ENCODE measurements around the gene TTC28. TPM values are rescaled to one million over a fixed set of nuclear protein-coding genes. Genes with fewer than 3 reads are reported as not detected.

The TTC28 gene
- total and polyA plus RNA-seq, 10 of the 15 experiments (the other 5 are each of a cell fraction or from before 2014, with no cell fraction given) = 0.15 to 8.4 (median 1.4) TPM

GRCh38 chr22:28188178-28188879 lies 491.3 kb downstream of the TTC28 start:
- BruUV-seq (replicated peaks) = no TSS peak
- Histone ChIP-seq H3K4me2 (ENCODE audit: control insufficient read depth, insufficient read depth) (no peak overlapping the region), H2AFZ (ENCODE audit: control insufficient read depth, low read depth, low read length) (no peak overlapping the region), H3K79me2 (ENCODE audit: control insufficient read depth, insufficient read depth, low read length) (no peaks in the 10 kb centered on the region), H3K36me3 (ENCODE audit: control insufficient read depth in 2 of 2, insufficient read depth in 2 of 2, low read length in 1 of 2) (no peaks in the 10 kb centered on the region), H3K27ac (ENCODE audit: control insufficient read depth, insufficient read depth) (no peak overlapping the region), H3K4me3 (no peak overlapping the region), H3K4me1 (ENCODE audit: control insufficient read depth, insufficient read depth, low read length) (no peaks in the 10 kb centered on the region), H4K20me1 (ENCODE audit: control insufficient read depth, insufficient read depth) (no peaks in the 10 kb centered on the region), H3K27me3 (replicated peaks in 1 of 2; ENCODE audit: control insufficient read depth in 2 of 2, insufficient read depth in 2 of 2, low read length in 1 of 2) (0 out of 4 replicates have a peak, but pooled peaks cover 0 to 2% of the 10 kb centered on the region in 2 experiments), H3K9ac (ENCODE audit: control insufficient read depth, insufficient read depth, low read length) (no peak overlapping the region), H3K9me3 (replicated peaks; ENCODE audit: control insufficient read depth, insufficient read depth, low read length) (no peaks in the 10 kb centered on the region)
- ChIA-PET CTCF (no interaction called here), POLR2A (no interaction called here), SMC1A (ENCODE audit: uncharacterized antibody, unreplicated experiment) (no interaction called here), RAD21 (ENCODE audit: unreplicated experiment) (no interaction called here)
- FAIRE-seq (no peak), ATAC-seq (no peak), DNase-seq (ENCODE audit: low read depth, low spot score) (no peak)
- TF ChIP-seq YY1 (IDR thresholded peaks at IDR 0.05; ENCODE audit: low read depth, low read length) = no peak
- no peak for TF ChIP-seq ZNF384 (IDR thresholded peaks at IDR 0.05; ENCODE audit: borderline replicate concordance, low read depth, low read length)
- no peak for TF ChIP-seq PML (IDR thresholded peaks at IDR 0.05; ENCODE audit: low read length)
- no peak for TF ChIP-seq SP1 (IDR thresholded peaks at IDR 0.05; ENCODE audit: low read depth, low read length)
- TF ChIP-seq MEF2A (IDR thresholded peaks at IDR 0.05; ENCODE audit: insufficient read depth, low read depth, low read length) = no peak
- no peak for TF ChIP-seq ASH2L (IDR thresholded peaks at IDR 0.05; ENCODE audit: borderline replicate concordance, low read depth)
- TF ChIP-seq YBX1 (IDR thresholded peaks at IDR 0.05) = no peak
- TF ChIP-seq SMARCA5 (IDR thresholded peaks at IDR 0.05) = no peak
- TF ChIP-seq SIN3A (IDR thresholded peaks at IDR 0.05; ENCODE audit: low read depth, low read length) = no peak
- TF ChIP-seq EGR1 (IDR thresholded peaks at IDR 0.05; ENCODE audit: borderline replicate concordance in 1 of 2, low read depth in 2 of 2, low read length in 2 of 2) = no peak
- no peak for TF ChIP-seq CBX5 (IDR thresholded peaks at IDR 0.05; ENCODE audit: low read depth)
- TF ChIP-seq CEBPB (IDR thresholded peaks at IDR 0.05; ENCODE audit: borderline replicate concordance in 1 of 2, low read depth in 2 of 2, low read length in 2 of 2) = no peak
- TF ChIP-seq, protein P1, sequence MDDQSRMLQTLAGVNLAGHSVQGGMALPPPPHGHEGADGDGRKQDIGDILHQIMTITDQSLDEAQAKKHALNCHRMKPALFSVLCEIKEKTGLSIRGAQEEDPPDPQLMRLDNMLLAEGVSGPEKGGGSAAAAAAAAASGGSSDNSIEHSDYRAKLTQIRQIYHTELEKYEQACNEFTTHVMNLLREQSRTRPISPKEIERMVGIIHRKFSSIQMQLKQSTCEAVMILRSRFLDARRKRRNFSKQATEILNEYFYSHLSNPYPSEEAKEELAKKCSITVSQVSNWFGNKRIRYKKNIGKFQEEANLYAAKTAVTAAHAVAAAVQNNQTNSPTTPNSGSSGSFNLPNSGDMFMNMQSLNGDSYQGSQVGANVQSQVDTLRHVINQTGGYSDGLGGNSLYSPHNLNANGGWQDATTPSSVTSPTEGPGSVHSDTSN (IDR thresholded peaks at IDR 0.05; ENCODE audit: insufficient replicate concordance, low read depth, low read length) = no peak
- TF ChIP-seq HSF1 (IDR thresholded peaks at IDR 0.05; ENCODE audit: low read depth, low read length) = no peak
- TF ChIP-seq HDAC2 (IDR thresholded peaks at IDR 0.05) = no peak
- no peak for TF ChIP-seq JUNB (IDR thresholded peaks at IDR 0.05)
- no peak for TF ChIP-seq BRCA1 (IDR thresholded peaks at IDR 0.05; ENCODE audit: low read depth, low read length)
- WGBS (ENCODE audit: insufficient coverage, insufficient replicate concordance, low lambda C conversion rate, missing lambda C conversion rate) = 18% methylated on average over 5 of the region's 5 CpGs
- in situ Hi-C loops (cut with MboI) = no loop called here
- intact Hi-C loops (cut with micrococcal nuclease; ENCODE audit: unreplicated experiment) = no loop called here

Measured in GM12878 (cell line).